ENCODE measurements around the gene CTLA4.

GRCh38 chr2:203909261-203909967 is 41.8 kb downstream of the CTLA4 start:
- TF ChIP-seq POLR2A (IDR thresholded peaks at IDR 0.05; ENCODE audit: low read length) (no peak), GATA1 (IDR thresholded peaks at IDR 0.05; ENCODE audit: low read depth, low read length) (no peak)

Measured in erythroblast (primary cell).